HG03066 (cell line): ENCODE results near the gene PIMREG.

Source experiments
- ATAC-seq: cut with Tn5 transposase; IDR thresholded peaks from one replicate; pipeline ENCODE4 v1.9.1; 2021; ENCODE audit warnings: low read depth; ENCODE audit not compliant: unreplicated experiment

PIMREG gene

GRCh38 chr17:6496640-6497441, 52.6 kb downstream of the PIMREG start:
- no peak for ATAC-seq

DNA sequence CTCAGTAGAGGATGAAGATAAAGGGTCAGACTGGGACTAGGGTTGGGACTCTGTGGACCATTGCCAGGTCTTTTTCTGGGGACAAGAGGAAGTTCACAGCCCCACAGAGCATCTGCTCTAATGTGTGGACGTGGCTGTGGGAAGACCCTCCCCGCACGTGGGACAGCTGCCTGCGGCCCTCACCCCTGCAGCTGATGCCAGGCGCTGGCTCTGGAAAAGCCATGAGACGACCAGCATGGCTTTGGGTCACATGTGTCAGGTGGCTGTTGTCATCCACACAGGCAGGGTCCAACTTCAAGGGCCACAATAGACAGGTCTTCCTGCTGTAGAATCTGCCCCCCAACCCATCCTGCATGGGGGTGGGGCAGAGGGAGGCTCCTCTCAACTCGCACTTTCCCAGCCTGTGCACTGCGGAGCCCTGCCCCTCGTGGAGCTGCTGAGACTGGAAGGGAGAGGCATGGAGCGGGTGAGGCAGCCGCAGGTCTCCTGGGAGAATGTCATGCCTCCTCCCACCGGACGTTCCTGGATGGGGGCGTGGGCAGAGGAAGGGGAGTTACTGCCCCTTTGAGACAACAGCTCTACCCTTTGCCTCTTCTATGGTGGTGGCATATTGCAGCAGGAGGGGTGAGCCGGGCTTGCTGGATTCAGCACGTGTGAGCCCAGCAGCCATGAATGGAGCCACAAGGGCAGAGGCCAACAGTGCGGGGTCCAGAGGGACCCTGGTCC, 53.4 kb downstream of the PIMREG start:
- no peak for ATAC-seq

GRCh38 chr17:6498356-6498755, 54.1 kb downstream of the PIMREG start:
- no peak for ATAC-seq

GRCh38 chr17:6498901-6499540, 54.8 kb downstream of the PIMREG start:
- no peak for ATAC-seq
